ENCODE results near the gene EMILIN2. TPM values are rescaled to one million over a fixed set of nuclear protein-coding genes. Genes with fewer than 3 reads are reported as not detected.
A peak's percentile ranks its signal among the peaks of the same experiment; 100 is the strongest.

The EMILIN2 gene
- total RNA-seq, 1 donor from 2014 or later = 51.5 TPM

GRCh38 chr18:2933995-2934394 is 87.2 kb downstream of the EMILIN2 start:
- Histone ChIP-seq H3K4me3 (no peak overlapping the region), H3K36me3 (peaks cover 81% of the 10 kb centered on the region), H3K27ac (no peak overlapping the region), H3K9me3 (no peaks in the 10 kb centered on the region), H3K4me1 (no peaks in the 10 kb centered on the region), H3K27me3 (ENCODE audit: low read depth) (no peaks in the 10 kb centered on the region)
- no peak for DNase-seq
- ATAC-seq = no peak
- TF ChIP-seq CTCF (IDR thresholded peaks at IDR 0.05) = no peak
- intact Hi-C loops (cut with DNase I) = loop anchor here (5.0 to 10.0 kb wide), 2 partner anchors 211 to 303 kb away; no protein-coding TSS in a partner anchor

- Histone ChIP-seq H3K27ac (no peak overlapping the region), H3K36me3 (peaks cover 77% of the 10 kb centered on the region)
- TF ChIP-seq CTCF (IDR thresholded peaks at IDR 0.05) = no peak
These were observed 88.8 kb downstream of the EMILIN2 start for GRCh38 chr18:2935438-2936192.

GRCh38 chr18:2939317-2939716 is 92.5 kb downstream of the EMILIN2 start:
- TF ChIP-seq CTCF (IDR thresholded peaks at IDR 0.05) = no peak
- intact Hi-C loops (cut with DNase I) = loop anchor here (10.0 kb wide), 1 partner anchor 205 kb away; no protein-coding TSS in a partner anchor
- ATAC-seq (peak; percentile 92 to 97), DNase-seq (peak; percentile 68)
- no peaks in the 10 kb centered on the region for H3K4me1 ChIP-seq
- H3K4me3 ChIP-seq = no peak overlapping the region
- no peaks in the 10 kb centered on the region for H3K27me3 ChIP-seq (ENCODE audit: low read depth)
- H3K36me3 ChIP-seq = peaks cover 46% of the 10 kb centered on the region
- peak overlapping the region; percentile 29 for H3K27ac ChIP-seq
- H3K9me3 ChIP-seq = no peaks in the 10 kb centered on the region

More at GRCh38 chr18:2935438-2936192, 88.8 kb downstream of the EMILIN2 start:
- Histone ChIP-seq H3K4me1 (no peaks in the 10 kb centered on the region), H3K4me3 (no peak overlapping the region), H3K9me3 (no peaks in the 10 kb centered on the region), H3K27me3 (ENCODE audit: low read depth) (no peaks in the 10 kb centered on the region)
- intact Hi-C loops (cut with DNase I) = loop anchor here (10.0 kb wide), 1 partner anchor 209 kb away; no protein-coding TSS in a partner anchor
- DNase-seq = no peak
- no peak for ATAC-seq

GRCh38 chr18:2948038-2948437 is 101.2 kb downstream of the EMILIN2 start:
- ATAC-seq = peak; percentile 30 to 60
- H3K27me3 ChIP-seq (ENCODE audit: low read depth) = no peaks in the 10 kb centered on the region
- intact Hi-C loops (cut with DNase I) = no loop called here
- no peaks in the 10 kb centered on the region for H3K4me1 ChIP-seq
- H3K27ac ChIP-seq = no peak overlapping the region
- peaks cover 69% of the 10 kb centered on the region for H3K36me3 ChIP-seq
- H3K9me3 ChIP-seq = no peaks in the 10 kb centered on the region
- TF ChIP-seq CTCF (IDR thresholded peaks at IDR 0.05) = peak; percentile 19
- DNase-seq = no peak
- no peak overlapping the region for H3K4me3 ChIP-seq

GRCh38 chr18:2952605-2953004 is 105.8 kb downstream of the EMILIN2 start:
- H3K4me3 ChIP-seq = no peak overlapping the region
- H3K36me3 ChIP-seq = peaks cover 71% of the 10 kb centered on the region
- H3K27ac ChIP-seq = no peak overlapping the region
- no peaks in the 10 kb centered on the region for H3K9me3 ChIP-seq
- H3K4me1 ChIP-seq = peaks cover under 1% of the 10 kb centered on the region
- no peak for DNase-seq
- intact Hi-C loops (cut with DNase I) = no loop called here
- no peak for ATAC-seq
- H3K27me3 ChIP-seq (ENCODE audit: low read depth) = no peaks in the 10 kb centered on the region
- TF ChIP-seq CTCF (IDR thresholded peaks at IDR 0.05) = no peak
